Stimulated activated CD8-positive, alpha-beta memory T cell treated with anti-CD3 and anti-CD28 coated beads, Interleukin-15, amount 100 ng/mL, for 24 hours (primary cell): ENCODE measurements around the gene SBNO2.

Experiments used
- DNase-seq: peaks from one replicate; pipeline ENCODE4 v3.0.0-alpha.2; 2020; ENCODE audit warnings: low read depth

The SBNO2 gene, protein sequence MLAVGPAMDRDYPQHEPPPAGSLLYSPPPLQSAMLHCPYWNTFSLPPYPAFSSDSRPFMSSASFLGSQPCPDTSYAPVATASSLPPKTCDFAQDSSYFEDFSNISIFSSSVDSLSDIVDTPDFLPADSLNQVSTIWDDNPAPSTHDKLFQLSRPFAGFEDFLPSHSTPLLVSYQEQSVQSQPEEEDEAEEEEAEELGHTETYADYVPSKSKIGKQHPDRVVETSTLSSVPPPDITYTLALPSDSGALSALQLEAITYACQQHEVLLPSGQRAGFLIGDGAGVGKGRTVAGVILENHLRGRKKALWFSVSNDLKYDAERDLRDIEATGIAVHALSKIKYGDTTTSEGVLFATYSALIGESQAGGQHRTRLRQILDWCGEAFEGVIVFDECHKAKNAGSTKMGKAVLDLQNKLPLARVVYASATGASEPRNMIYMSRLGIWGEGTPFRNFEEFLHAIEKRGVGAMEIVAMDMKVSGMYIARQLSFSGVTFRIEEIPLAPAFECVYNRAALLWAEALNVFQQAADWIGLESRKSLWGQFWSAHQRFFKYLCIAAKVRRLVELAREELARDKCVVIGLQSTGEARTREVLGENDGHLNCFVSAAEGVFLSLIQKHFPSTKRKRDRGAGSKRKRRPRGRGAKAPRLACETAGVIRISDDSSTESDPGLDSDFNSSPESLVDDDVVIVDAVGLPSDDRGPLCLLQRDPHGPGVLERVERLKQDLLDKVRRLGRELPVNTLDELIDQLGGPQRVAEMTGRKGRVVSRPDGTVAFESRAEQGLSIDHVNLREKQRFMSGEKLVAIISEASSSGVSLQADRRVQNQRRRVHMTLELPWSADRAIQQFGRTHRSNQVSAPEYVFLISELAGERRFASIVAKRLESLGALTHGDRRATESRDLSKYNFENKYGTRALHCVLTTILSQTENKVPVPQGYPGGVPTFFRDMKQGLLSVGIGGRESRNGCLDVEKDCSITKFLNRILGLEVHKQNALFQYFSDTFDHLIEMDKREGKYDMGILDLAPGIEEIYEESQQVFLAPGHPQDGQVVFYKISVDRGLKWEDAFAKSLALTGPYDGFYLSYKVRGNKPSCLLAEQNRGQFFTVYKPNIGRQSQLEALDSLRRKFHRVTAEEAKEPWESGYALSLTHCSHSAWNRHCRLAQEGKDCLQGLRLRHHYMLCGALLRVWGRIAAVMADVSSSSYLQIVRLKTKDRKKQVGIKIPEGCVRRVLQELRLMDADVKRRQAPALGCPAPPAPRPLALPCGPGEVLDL (N-terminal part only)

DNA sequence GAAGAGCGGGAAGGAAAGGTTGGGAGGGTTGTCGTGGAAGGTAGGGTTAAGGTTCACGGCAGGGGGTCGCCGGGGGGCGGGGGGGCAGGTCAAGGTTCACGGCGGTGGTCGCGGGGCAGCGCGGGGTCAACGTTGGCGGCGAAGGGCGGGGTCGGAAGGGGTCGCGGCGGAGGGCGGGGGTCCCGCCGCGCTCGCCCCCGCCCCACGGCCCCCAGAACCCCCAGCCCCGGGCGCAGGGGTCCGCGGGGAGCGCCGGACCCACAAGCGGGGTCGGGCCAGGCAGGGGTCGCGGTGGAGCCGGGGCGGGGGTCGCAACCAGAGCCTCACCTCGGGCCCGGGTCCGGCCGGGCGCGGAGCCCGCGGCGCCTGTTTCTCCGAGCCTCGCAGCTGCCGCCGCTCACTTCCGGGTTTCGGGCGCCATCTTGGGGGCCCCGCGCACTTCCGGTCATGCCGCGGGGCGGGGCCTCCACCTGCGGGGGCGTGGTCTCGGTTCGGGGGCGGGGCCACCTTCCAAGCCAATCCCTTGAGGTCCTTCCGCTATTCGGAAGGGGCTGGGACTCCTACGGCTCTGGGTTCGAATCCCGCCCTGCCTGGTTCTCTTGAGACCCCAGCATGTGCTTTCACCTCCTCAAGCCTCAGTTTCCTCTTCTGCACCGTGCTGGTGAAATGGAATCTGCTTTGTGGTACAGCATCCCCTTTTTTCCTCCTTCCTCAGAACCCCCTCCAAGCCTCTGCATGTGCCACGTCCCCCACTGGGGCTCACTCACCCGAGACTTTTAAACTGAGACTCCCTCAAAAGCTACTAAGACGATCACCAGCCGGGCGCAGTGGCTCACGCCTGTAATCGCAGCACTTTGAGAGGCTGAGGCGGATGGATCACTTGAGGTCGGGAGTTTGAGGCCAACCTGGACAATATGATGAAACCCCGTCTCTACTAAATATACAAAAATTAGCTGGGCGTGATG lies at the start of gene SBNO2:
SBNO2 (minus strand) TSS at position 424 of the 965 bp plus-strand sequence. CDS start 19,992 bp downstream, outside the sequence.
- DNase-seq, result peak; percentile 96

DNA sequence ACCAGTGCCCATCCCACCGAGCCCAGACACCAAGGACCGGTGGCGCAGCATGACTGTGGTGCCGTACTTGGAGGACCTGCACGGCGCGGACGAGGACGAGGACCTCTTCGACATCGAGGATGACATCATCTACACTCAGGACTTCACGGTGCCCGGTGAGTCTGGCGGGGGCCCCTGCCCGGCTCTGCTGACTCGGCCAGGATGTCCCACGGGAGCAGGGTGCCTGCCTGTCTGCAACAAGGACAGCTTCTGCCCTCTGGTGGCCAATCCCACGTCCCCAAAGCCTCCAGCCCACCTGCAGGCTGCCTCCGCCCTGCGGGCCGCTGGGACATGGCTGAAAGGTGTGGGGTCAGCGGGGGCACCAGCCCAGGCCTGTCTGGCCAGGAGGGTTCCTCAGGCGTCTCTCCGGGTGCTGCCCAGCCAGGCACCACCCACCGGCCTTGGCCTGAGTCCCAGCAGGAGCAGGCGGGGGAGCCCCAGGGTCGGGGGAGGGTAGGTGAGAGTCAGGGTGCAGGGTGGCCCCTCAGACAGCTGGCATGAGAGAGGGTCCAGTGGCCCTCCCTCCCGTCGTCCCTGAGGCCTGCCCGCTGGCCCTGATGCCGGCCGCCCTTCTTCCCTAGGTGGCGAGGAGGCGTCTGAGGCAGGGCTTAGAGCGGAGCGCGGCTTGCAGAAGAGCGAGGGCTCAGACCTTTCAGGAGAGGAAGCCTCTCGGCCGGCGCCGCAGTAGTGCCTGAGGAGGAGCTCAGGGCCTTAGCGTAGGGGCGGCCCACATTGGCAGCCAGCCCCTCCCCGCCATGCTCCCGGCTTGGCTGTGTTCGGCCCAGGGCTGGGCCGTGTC lies 49.2 kb upstream of the SBNO2 start:
- DNase-seq, result no peak

DNA sequence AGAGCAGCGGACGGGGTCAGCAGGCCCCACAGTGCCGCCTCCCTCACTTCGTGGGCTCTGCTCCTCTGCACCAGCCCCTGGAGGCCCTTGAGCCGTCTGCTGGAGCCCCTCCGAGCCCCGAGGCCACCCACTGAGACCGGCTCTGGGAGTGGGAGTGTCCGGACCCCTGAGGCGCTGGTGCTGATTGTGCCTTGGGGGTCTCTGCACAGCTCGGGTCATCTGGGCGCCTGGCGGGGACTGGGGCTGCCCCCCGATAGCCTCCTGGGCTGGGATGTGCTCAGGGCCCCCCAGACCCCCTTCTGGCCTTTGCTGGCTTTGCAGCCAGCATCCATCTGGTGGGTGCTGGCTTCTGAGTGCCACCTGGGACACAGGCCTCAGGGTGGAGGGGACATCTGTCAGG lies 48.3 kb upstream of the SBNO2 start:
- DNase-seq, result no peak

DNA sequence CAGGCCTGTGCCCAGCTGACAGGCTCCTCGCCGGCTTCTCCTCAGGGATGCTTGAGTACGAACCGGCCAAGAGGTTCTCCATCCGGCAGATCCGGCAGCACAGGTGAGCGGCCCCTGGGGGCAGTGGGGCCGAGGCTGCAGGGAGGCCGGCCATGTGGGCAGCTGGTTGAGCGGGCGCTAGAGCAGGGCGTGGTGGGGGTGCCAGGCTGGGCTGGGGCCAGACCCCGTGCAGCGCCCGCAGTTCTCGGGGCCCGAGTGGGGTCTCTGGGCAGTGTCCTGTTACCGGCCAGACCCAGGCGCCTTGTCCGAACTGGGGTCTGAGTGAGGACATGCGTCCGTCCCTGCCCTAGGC lies 47.8 kb upstream of the SBNO2 start:
- DNase-seq, result no peak

DNA sequence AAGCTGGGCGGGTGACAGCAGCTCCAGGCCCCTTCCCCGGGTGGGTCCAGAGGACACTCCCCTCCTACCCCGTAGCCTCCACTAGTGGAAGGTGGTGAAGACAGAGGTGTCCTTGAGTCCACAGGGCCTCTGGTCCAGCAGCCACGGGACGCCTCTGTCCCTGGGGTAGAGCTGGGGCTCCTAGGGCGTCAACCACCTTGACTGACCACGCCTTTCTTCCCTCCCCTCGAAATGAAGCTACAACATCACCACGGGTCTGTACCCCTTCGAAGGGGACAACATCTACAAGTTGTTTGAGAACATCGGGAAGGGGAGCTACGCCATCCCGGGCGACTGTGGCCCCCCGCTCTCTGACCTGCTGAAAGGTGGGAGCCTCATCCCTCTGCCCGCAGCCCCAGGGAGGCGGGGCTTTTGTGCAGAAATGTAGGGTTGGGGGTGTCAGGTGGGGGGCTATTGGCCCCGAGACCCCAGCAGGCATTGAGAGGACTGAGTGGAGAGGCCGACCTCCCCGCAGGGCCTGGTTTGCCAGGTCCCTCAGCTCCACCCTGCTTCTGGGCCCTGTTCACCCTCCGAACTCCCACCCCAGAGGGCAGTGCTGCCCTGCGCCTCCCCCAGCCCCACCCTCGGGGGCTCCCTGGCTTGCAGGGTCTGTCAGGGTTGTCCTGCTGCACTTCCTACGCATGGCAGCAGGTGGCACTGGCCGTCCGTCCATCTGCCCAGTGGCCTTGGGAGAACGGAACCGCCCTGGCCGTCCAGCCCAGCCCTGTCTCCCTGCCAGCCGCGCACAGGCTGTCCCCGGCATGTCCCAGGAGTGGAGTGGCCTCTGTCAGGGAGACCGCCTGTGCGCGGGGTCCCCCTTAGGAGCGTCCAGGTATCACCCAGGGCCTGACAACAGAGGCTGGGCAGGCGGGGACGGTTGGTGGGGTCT lies 47.2 kb upstream of the SBNO2 start:
- no peak for DNase-seq

DNA sequence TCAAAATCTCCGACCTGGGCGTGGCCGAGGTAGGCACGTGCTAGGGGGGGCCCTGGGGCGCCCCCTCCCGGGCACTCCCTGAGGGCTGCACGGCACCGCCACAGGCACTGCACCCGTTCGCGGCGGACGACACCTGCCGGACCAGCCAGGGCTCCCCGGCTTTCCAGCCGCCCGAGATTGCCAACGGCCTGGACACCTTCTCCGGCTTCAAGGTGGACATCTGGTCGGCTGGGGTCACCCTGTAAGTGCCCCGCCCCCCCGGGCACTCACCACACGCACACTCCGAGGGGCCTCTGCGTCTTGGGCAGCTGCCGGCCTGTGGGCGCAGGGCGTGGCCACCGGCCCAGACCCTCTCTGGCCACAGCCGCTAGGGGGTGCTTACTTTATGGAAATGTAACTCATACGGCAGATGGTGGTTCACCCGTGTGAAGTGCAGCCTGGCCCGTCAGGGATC lies 46.4 kb upstream of the SBNO2 start:
- DNase-seq, result no peak

DNA sequence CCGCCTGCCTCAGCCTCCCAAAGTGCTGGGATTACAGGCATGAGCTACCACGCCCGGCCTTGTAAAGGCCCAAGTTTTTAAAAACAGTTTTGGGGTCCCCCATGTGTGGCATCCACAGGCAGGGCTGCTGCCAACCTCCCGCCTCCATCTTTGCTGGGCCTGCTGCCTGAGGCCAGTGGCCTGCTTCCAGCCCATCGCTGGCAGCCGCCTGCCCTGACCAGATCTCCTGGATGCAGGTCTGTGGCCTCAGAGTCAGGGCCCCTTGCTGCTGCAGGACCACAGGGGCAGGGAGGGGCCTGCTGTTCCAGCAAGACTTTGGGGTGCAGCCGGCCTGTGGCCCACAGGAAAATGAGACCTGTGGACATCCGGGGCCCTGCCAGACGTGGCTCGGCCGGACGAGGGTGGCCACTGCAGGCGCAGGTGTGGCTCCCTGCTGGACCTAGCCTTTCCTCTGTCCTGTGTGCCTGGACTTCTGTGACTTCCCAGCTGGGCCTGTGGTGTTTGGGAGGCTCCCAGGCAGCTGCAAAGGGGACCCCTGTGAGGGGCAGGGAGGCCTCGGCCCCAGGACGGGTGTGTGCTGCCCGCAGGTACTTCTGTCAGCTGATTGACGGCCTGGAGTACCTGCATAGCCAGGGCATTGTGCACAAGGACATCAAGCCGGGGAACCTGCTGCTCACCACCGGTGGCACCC lies 45.9 kb upstream of the SBNO2 start:
- DNase-seq, result no peak

DNA sequence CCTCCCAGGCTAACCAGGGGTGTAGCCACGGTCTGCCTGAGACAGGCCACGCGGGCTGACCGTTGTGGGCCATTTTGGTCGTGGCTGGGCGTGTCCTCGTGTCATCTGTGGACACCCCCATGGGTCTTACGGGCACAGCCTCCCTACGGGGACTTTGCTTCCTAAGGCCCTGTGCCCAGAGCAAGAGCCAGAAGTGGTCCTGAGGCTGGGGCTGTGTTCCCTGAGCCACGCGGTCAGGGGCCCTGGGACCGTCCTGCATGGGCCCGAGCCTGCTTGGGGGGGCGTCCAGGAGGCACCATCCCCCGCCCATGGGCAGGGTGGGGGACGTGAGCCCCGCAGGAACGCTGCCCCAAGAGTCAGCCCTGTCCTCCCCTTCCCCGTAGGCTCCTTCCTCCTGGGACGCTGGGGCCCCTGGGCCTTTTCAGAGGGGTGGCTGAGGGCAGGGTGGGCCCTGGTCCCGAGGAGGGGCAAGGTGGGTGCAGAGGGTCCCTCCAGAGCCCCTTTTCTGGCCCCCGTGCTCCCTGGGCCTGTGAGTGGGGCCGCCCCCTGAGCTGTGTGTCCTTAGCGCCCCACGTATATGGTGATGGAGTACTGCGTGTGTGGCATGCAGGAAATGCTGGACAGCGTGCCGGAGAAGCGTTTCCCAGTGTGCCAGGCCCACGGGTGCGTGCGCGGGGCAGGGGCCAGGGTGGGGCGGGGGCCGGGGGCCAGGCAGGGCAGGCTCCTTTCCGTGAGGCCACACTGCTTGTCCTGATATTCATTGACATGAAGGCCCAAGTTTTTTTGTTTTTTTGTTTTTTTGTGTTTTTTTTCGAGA lies 44.9 kb upstream of the SBNO2 start:
- no peak for DNase-seq

DNA sequence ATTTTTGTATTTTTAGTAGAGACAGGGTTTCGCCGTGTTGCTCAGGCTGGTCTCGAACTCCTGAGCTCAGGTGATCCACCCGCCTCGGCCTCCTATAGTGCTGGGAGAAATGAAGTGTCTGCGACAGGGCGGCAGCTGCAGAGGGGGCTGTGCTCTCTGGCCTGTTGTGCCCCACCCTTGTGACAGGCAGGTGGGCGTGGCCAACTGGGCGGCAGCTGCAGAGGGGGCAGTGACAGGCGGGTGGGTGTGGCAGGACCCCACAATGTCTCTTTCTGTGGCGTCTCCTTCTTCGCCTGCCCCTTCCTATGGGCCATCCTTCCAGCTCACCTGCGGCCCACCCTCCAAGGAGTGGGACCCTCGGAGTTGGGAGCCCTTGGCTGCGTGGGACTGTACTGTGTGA lies 43.3 kb upstream of the SBNO2 start:
- DNase-seq, result no peak

DNA sequence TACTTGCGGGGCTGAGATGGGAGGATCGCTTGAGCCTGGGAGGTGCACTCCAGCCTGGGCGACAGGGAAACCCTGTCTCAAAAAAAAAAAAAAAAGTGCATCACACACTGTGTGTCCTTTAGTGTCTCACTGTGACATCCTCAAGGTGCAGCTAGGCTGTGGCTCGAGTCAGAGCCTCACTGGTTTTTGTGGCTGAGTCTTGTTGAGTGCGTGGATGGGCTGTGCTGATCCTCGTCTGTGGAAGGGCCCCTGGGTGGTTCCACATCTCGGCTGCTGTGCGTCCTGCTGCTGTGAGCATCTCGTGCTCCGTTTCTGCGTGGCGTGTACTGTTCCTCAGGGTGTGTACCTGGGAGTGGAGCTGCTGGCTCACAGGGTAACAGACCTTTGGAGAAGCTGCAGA lies 42.7 kb upstream of the SBNO2 start:
- DNase-seq, result no peak

DNA sequence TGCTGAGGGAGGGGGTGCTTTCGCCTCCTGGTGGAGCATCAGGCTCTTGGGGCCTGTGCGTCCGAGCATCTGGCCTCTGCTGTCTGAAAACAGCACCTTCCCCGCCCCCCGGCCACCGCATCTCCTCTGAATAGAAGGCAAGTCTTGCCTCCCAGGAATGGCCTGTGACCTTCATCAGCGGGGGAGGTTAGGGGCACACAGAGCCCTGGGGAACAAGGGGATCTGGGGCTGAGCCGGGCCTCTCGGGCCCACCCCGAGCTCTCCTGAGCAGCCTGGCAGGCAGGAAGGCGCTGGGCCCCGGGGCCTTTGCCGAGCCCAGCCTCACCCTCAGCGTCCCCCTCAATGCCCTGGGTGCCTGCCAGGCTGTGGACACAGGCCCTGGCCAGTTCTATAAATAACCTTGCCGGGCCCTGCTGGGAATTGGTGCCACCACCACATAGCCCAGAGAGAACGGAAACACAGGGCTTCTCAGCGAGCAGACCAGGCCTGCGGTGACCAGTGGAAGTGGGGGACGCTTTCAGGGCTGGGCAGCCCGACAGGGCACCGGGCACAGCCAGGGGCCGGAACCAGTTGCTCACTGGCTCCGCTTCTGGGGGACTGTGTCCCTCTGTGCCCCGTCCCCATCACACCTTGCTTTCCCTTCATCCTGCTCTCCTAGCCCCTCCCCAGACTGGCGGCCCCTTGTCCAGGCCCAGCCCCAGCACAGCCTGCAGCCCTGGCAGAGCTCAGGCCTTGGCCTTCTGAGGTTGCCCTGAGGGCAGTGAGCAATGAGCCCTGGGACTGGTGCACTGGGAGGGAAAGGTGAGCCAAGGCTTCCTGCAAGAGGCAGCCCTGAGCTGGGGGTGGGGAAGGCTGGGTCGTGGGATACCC lies 41.0 kb upstream of the SBNO2 start:
- DNase-seq, result no peak

DNA sequence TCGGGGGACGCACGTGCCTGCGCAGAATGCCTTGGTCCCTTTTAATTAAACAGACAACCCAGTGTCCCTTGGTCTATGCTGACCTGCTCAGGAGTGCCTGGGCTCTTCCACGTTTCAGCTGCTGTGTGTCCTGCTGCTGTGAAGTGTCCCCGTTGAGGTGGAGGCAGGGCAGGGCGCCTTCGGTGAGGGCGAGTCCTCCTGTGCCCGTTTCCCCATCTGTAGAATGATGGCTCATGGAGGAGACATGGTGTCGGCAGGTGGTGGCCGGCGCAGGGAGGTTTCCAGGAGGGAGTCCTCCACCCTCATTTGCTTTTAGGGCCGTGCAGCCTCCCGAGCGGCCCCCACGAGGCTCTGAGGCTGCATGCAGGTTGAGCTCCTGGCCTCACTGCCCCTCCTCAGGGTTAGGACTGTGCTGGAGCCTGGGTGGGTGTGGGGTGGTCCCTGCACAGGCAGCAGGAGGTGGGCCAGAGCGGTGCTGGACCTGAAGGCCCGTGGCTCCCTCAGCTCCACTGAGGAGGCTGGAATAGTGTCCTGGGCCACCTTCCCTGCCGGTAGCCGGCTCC lies 40.3 kb upstream of the SBNO2 start:
- no peak for DNase-seq

DNA sequence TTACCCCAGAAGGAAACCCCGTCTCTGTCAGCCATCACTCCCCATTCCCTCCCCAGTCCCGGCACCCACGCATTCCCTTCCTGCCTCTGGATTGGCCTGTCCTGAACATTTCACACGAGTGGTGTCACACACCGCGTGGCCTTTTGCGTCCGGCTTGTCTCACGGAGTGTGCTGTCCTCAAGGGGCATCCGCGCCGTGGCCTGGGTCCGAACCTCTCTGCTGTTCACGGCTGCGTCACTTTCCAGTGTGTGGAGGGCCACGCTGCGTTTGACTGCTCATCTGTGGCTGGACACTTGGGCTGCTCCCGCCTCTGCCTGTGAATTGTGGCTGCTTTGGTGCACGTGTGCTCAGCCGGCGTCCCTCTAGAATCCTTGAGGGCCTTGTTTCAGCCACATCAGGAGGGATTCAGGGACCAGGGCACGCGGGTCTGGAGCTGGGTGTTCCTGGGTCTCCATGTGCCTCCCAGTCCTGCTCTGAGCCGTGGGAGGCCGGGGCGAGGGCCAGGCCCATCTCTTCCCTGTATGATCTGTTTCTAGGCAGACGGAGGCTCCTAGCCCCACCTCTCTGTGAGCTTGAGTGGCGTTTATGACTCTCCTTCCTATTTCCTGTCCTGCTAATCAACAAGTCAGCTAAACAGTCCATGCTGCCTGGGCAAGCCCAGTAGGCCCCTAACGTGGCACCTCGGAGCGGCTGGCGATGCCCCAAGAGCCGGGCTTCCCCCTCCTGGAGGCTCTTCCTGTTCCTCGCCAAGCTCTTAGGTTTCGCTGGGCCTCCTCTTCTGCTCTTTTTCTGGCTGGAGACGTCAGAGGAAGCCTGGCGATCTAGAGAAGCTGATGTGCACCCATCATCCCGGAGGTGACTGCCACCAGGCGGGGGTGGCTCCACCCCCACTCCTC lies 39.6 kb upstream of the SBNO2 start:
- DNase-seq, result no peak

DNA sequence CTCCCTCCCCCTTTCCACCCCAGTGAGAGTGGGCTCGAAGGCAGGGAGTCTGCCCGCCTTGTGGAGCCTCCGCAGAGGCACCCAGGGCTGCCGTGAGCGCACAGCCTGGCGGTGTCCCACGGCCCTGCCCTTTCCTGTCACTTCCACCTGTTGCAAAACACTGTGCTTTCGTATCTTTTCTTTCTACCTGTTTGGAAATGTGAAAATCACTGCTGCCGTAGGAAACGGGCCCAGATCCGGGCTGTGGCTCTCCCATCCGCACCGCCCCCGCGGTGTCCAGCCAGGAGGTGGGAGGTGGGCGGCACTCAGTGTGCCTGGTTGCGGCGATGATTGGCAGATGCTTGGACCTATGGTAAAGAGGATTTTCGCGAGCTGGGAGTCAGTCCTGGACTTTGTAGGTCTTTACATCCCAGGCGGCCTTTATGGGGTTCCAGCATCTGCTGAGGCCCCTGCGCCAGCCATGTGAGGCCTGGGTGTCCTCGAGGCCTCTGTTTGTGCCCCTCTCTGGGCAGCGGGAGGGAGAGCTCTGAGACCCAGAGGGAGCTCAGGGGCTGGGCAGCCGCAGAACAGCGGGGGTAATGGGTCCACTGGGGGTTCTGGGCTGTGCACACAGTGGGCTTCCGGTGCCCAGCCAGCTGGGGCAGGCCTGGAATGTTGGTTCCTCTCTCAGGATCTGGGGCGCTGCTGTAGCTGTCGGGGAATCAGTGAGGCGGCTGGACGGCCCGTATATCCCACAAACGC lies 37.6 kb upstream of the SBNO2 start:
- no peak for DNase-seq

DNA sequence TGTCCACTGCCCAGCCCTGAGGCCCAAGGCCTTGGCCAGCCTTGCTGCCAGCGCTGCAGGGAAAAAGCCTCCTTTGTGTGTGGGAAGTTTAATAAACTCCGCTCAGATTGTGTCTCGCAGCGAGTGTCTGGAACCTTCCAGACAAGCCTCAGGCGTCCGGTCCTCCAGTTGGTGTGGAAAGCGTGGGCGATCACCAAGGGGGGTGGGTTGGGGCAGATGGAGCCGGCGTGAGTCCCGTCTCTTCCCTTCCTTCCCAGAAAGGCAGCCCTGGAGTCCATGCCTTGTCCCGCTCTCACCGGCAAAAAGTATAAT lies 36.1 kb upstream of the SBNO2 start:
- DNase-seq, result no peak
